IPS DF 6.9 (cell line): ENCODE data around the gene B9D1.
"Not testable (repeated sequence)": the region's sequence is repeated elsewhere in the genome, so short reads cannot be mapped to it uniquely, and the experiment has no call there.

Source experiments
- DNase-seq: peaks from one replicate; pipeline ENCODE4 v3.0.0-alpha.2; 2013; ENCODE audit warnings: low read depth, low spot score
- H3K27ac ChIP-seq: one replicate; pipeline ENCODE4 v1.5.1; 2013; ENCODE audit warnings: low read length, control low read depth
- H3K27me3 ChIP-seq: 2 replicates; pipeline ENCODE4 v1.6.1; 2013; ENCODE audit warnings: mild to moderate bottlenecking, low read length; ENCODE audit not compliant: control insufficient read depth, insufficient read depth
- H3K36me3 ChIP-seq: 2 replicates; pipeline ENCODE4 v1.6.1; 2013; ENCODE audit warnings: low read length; ENCODE audit not compliant: control insufficient read depth, insufficient read depth
- H3K4me1 ChIP-seq: 2 replicates; pipeline ENCODE4 v1.6.1; 2013; ENCODE audit warnings: low read length; ENCODE audit not compliant: control insufficient read depth, insufficient read depth
- H3K4me3 ChIP-seq: 2 replicates; pipeline ENCODE4 v1.5.1; 2013; ENCODE audit warnings: mild to moderate bottlenecking, low read length
- H3K9me3 ChIP-seq: 2 replicates; pipeline ENCODE4 v1.6.1; 2013; ENCODE audit warnings: low read length, inconsistent platforms; ENCODE audit not compliant: control insufficient read depth, insufficient read depth
- WGBS: extraction: QIAGEN DNeasy Blood & Tissue Kit; methylation state at CpG from one replicate; pipeline ENCODE4 v1.1.7; 2013; ENCODE audit warnings: mixed read lengths, missing lambda C conversion rate; ENCODE audit not compliant: insufficient read length, insufficient coverage; 5-methylcytosine and 5-hydroxymethylcytosine counted together

The B9D1 gene

DNA sequence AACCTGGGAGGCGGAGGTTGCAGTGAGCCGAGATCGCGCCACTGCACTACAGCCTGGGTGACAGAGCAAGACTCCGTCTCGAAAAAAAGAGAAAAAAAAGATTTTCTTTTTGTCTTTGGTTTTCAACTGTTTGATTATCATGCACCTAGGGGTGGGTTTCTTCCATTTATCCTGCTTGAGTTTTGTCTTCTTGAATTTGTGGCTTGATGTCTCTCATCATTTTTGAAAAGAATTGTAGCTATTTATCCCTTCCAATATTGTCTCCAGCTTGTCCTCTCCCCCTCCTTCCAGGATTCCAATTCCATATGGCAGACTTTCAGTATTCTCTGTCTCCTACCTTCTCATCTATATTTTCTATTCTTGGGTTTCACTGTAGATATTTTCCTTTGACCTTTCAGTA is 7.8 kb downstream of the B9D1 start:
- H3K4me1 ChIP-seq, result no peaks in the 10 kb centered on the region
- no peaks in the 10 kb centered on the region for H3K27me3 ChIP-seq
- no peak overlapping the region for H3K27ac ChIP-seq
- WGBS, result no CpG with 5 or more reads among the region's 6 CpGs
- H3K4me3 ChIP-seq, result no peak overlapping the region
- DNase-seq, result no peak
- H3K9me3 ChIP-seq, result no peaks in the 10 kb centered on the region
- no peaks in the 10 kb centered on the region for H3K36me3 ChIP-seq

DNA sequence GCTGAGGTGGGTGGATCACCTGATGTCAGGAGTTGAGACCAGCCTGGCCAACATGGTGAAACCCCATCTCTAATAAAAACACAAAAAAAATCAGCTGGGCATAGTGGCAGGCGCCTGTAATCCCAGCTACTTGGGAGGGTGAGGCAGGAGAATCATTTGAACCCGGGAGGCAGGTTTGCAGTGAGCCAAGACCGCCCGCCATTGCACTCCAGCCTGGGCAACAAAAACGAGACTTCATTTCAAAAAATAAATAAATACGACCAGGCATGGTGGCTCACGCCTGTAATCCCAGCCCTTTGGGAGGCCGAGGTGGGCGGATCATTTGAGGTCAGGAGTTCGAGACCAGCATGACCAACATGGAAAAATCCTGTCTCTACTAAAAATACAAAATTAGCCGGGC is 9.1 kb downstream of the B9D1 start:
- not testable (repeated sequence) for DNase-seq, H3K4me1 ChIP-seq, H3K27ac ChIP-seq, H3K9me3 ChIP-seq, H3K4me3 ChIP-seq, H3K27me3 ChIP-seq, H3K36me3 ChIP-seq
- WGBS, result no CpG with 5 or more reads among the region's 11 CpGs

DNA sequence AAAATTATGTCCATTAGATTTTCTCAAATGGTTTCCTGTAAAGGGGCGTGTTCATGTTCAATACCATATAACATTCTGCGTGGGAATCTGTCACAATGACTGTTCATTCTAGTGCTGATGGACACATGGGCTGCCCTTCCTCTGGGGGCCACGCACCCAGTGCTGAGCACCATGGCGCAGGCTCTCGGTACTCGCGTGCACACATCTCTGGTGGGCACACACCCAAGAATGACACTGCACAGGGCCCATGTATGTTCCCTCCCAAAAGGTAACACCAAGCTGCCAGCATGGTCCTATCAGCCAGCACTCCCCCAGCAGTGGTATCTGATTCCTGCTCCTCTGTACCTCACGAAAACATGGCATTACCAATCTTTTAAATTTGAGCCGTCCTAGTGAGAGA is 13.7 kb downstream of the B9D1 start:
- Histone ChIP-seq H3K4me3 (no peak overlapping the region), H3K9me3 (no peaks in the 10 kb centered on the region), H3K4me1 (no peaks in the 10 kb centered on the region), H3K27me3 (no peaks in the 10 kb centered on the region), H3K36me3 (no peaks in the 10 kb centered on the region; the same call in 1 of the 2 replicates), H3K27ac (no peak overlapping the region)
- DNase-seq, result no peak
- WGBS, result no CpG with 5 or more reads among the region's 9 CpGs

DNA sequence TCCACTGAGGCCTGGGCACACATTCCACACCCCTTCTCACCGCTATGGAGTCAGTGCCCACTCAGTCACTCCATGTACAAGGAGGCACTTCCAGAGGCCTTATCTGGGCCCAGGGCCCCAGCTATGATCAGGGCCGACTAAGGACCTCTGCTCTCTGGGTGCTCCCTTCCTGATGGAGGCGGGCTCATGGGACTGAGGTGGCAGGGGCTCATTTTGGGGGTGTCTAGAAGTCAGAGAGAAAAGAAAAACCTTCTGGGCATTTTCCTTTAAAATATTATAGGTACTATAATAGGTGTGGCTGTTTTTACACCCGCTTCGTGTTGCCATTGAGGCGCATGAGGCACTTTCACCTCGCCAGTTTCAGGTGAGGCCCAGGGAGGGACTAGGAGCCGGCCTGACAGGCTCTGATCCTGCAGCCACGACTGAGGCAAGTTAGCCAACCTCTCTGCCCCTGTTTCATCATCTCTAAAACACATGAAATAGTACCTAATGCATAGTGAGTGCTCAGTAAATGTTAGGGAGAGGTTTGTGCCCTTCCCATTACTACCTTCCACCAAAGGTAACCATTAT is 14.4 kb downstream of the B9D1 start:
- no CpG with 5 or more reads among the region's 9 CpGs for WGBS
- no peaks in the 10 kb centered on the region for H3K4me1 ChIP-seq
- no peak for DNase-seq
- H3K9me3 ChIP-seq, result no peaks in the 10 kb centered on the region
- H3K4me3 ChIP-seq, result no peak overlapping the region
- H3K27ac ChIP-seq, result no peak overlapping the region
- no peaks in the 10 kb centered on the region for H3K27me3 ChIP-seq
- no peaks in the 10 kb centered on the region; the same call in 1 of the 2 replicates for H3K36me3 ChIP-seq

DNA sequence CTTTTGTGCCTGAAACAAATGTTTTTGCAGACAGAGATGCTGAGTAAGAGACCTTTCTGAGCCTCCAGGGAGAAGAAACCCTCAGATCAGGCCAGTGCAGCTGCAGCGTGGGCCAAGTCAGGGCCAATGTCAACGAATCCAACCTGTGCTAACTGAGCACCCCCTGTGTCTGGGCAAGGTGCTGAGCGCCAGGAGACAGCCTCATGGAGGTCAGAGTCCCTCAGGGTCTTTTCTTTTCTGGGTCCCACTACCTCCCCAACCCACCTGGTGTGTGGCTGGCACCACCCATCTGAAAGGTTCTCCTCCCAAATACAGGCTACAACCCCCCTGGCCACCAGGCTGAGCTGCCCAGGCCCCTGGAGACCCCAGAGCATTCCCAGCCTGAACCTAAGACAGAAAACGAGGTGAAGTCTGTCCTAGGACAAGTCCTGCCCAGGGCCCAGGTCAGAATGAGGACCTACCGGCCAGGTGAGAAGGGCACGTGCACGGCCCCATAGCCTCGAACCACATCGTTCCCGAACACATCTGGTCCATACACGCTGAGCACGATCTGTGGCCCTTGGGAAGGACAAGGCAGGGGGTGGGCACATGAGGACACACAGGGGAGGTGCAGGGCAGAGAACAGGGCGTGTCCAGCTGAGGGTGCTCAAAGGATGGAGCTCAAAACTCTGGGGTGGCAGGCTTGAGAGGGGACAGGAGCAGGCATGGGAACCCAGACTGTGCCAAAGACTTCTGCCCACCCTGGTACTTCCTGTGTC is 15.0 kb downstream of the B9D1 start:
- no peak overlapping the region for H3K27ac ChIP-seq
- no peaks in the 10 kb centered on the region for H3K9me3 ChIP-seq
- H3K27me3 ChIP-seq, result no peaks in the 10 kb centered on the region
- WGBS, result no CpG with 5 or more reads among the region's 13 CpGs
- no peaks in the 10 kb centered on the region; the same call in 1 of the 2 replicates for H3K36me3 ChIP-seq
- H3K4me3 ChIP-seq, result no peak overlapping the region
- H3K4me1 ChIP-seq, result no peaks in the 10 kb centered on the region
- DNase-seq, result no peak

DNA sequence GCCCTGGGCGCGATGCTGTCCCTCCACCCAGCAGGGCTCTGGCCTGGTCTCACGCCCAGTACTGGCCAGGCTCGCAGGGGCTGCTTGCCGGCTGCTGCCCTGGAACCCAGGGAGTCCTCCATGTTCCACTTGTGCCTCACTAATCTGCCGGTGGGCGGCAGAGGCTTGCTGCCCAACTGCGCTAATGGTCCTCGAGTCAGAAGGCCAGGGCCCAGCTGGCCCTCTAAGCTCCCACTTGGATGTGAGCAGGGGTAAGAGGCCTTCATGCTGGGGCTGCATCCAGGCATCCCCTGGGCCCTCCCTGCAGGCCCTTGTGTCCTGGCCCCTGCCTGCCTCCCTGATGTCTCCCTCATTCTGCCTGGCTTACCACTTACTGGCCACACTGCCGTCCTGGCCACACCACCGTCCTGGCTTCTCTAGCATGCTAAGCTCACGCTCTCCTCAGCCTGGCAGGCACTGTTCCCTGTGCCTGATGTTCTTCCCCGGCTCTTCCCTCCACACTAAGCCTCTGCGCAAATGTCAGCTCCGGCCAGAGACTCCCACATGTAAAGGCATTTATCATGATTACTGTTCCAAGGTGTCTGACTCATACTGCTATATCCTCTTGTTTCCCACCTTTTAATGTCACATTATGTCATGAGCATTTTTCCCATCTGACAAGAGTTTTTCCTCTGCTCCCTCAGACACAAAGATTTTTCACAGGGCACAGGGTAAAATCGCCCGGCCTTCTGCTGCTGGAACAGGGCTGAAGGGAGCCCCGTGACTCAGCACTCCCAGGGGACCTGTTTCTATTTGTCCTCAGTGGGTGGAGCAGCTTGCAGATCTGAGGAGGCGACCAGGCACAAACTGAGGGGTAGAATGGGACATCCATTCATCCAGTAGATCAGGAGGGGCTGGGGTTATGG is 15.9 kb downstream of the B9D1 start:
- no peak for DNase-seq
- Histone ChIP-seq H3K9me3 (no peaks in the 10 kb centered on the region), H3K4me1 (0 out of 2 replicates have a peak, but pooled peaks cover 2% of the 10 kb centered on the region), H3K4me3 (no peak overlapping the region), H3K27me3 (no peaks in the 10 kb centered on the region), H3K36me3 (no peaks in the 10 kb centered on the region; the same call in 1 of the 2 replicates), H3K27ac (no peak overlapping the region)
- WGBS, result no CpG with 5 or more reads among the region's 19 CpGs

DNA sequence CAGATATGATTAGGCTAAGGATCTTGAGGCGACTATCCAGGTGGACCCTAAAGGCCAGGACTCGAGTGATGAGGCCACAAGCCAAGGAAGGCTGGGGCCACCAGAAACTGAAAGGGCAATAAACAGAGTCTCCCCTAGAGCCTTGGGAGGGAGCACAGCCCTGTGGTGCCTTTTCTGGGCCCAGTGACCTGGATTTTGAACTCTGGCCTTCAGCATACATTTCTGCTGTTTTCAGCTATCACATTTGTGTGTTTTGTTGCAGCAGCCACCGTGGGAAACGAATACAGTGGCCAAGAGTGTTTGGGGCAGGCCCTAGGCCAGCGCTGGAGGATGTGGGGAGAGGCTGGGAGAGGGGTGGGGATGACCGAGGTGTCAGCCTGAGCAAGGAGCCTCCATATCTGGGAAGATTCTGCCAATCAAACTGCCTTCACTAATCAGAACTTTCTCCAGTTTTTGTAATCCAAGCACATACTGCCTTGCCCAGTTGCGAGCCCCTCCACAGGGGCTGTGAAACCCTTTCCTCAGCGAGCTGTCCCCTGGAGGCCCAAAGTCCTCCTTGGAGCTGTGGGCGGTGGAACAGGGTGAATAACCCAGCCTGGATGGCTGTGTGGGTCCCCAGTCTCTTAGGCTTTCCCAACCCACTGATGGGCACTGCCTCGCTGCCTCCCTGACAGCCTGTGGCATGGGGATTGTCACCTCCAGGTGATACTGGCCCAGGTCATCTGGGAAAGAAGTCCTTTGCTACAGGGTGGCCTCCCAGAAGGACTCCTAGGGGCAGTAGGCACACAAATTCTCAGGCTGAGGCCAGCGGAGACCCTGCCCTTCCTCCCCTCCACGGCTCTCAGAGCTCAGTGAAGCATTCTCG is 16.8 kb downstream of the B9D1 start:
- no peak overlapping the region for H3K27ac ChIP-seq
- DNase-seq, result no peak
- H3K9me3 ChIP-seq, result no peaks in the 10 kb centered on the region
- WGBS, result no CpG with 5 or more reads among the region's 13 CpGs
- no peak overlapping the region for H3K4me3 ChIP-seq
- no peaks in the 10 kb centered on the region; the same call in 1 of the 2 replicates for H3K36me3 ChIP-seq
- H3K27me3 ChIP-seq, result no peaks in the 10 kb centered on the region
- 0 out of 2 replicates have a peak, but pooled peaks cover 2% of the 10 kb centered on the region for H3K4me1 ChIP-seq

DNA sequence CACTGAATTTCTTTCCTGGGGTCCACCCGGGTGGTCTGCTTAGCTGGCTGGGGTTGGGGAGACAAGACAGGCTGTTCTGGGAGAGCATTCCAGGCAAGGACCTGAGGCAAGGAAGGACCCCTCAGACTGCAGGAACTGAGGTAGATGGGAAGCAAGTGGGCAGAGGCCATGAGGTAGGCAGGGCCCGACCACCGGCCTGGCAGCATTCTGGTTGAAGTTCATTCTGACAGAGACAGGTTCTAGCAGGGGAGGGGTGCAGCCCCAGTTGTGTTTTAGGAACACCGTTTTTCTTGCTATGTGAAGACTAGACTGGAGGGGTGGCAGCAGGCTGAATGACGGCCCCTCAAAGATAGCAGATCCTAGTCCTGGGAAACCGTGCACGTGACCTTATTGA is 17.5 kb downstream of the B9D1 start:
- H3K36me3 ChIP-seq, result no peaks in the 10 kb centered on the region; the same call in 1 of the 2 replicates
- no peak for DNase-seq
- no peak overlapping the region for H3K27ac ChIP-seq
- H3K4me3 ChIP-seq, result no peak overlapping the region
- WGBS, result no CpG with 5 or more reads among the region's 7 CpGs
- 0 out of 2 replicates have a peak, but pooled peaks cover 2% of the 10 kb centered on the region for H3K4me1 ChIP-seq
- no peaks in the 10 kb centered on the region for H3K9me3 ChIP-seq
- no peaks in the 10 kb centered on the region for H3K27me3 ChIP-seq

DNA sequence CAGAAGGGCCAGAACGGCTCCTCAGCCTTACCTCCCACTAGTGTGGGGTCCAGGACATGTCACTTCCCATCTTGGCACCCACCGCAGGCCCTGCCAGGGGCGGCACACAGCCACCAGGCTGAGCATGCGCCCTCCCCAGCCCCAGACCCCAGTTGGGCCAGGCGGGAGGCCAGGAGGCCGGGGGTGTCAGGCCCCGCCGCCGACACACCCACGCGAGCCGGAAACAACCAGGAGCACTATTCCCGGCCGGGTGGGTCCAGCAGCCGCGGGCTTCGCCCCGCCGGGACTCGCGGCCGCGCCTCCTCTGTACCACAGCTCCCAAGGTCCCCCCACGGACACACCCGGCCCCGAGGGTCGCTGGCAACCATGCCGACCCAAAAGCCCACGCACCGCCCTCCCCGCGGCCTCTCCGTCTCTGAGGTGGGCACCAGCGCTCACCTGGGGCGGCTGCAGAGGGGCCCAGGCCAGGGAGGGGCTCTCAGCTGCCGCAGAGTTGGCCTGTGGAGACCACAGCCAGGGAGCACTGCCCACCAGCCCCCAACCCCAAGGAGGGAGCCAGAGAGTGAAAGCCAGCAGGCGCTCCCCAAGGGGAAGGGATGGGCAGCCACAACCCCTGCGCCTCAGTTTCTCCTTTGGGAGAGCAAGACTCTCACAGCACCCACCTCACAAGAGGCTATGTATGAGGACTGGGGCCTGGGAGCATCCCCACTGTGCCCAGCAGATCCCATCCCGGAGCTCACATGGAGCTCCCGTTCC is 18.0 kb downstream of the B9D1 start:
- WGBS, result no CpG with 5 or more reads among the region's 40 CpGs
- H3K27ac ChIP-seq, result no peak overlapping the region
- no peaks in the 10 kb centered on the region for H3K9me3 ChIP-seq
- no peaks in the 10 kb centered on the region for H3K27me3 ChIP-seq
- no peak overlapping the region for H3K4me3 ChIP-seq
- DNase-seq, result no peak
- peaks cover 5% of the 10 kb centered on the region; the same call in 1 of the 2 replicates for H3K4me1 ChIP-seq
- no peaks in the 10 kb centered on the region; the same call in 1 of the 2 replicates for H3K36me3 ChIP-seq
